Measurements from ENCODE around the gene TMPRSS12. TPM values are rescaled to one million over a fixed set of nuclear protein-coding genes. Genes with fewer than 3 reads are reported as not detected.
"Not testable (repeated sequence)": the region's sequence is repeated elsewhere in the genome, so short reads cannot be mapped to it uniquely, and the experiment has no call there.

The TMPRSS12 gene
- total and polyA plus RNA-seq, 8 donors: 0.12 TPM; not detected in 7

DNA sequence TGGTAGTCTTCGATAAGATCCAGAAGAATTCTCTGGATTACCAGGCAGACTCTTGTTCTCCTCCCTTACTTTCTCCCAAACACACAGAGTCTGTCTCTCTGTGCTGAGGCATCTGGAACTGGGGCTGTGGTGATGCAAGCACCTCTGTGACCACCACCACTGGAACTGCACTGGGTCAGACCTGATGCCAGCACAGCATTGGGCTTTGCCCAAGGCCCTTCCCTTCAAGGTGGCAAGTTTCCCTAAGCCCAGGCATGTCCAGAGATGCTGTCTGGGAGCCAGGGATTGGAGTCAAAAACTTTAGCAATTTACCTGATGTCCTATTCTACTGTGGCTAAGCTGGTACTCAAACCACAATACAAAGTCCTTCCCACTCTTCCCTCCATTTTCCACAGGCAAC, 14.6 kb upstream of the TMPRSS12 start:
- 84 to 90% methylated on average over 1 of the region's 1 CpG for WGBS, 2 donors
- TF ChIP-seq, protein P1, sequence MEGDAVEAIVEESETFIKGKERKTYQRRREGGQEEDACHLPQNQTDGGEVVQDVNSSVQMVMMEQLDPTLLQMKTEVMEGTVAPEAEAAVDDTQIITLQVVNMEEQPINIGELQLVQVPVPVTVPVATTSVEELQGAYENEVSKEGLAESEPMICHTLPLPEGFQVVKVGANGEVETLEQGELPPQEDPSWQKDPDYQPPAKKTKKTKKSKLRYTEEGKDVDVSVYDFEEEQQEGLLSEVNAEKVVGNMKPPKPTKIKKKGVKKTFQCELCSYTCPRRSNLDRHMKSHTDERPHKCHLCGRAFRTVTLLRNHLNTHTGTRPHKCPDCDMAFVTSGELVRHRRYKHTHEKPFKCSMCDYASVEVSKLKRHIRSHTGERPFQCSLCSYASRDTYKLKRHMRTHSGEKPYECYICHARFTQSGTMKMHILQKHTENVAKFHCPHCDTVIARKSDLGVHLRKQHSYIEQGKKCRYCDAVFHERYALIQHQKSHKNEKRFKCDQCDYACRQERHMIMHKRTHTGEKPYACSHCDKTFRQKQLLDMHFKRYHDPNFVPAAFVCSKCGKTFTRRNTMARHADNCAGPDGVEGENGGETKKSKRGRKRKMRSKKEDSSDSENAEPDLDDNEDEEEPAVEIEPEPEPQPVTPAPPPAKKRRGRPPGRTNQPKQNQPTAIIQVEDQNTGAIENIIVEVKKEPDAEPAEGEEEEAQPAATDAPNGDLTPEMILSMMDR (IDR thresholded peaks at IDR 0.05): no peak
- FAIRE-seq: no peak
- no peak overlapping the region for H3K4me3 ChIP-seq
- no peak overlapping the region for H3K27ac ChIP-seq
- intact Hi-C loops (cut with DNase I): loop anchor here in 1 of 3 donors (5.0 kb wide), 1 partner anchor 159 kb away; no protein-coding TSS in a partner anchor
- no peak for ATAC-seq
- no peak for DNase-seq
- no peaks in the 10 kb centered on the region for H3K27me3 ChIP-seq
- H3K9me3 ChIP-seq: no peaks in the 10 kb centered on the region
- peaks cover 3 to 12% (median 11%) of the 10 kb centered on the region in 3 donors for H3K4me1 ChIP-seq
- no peaks in the 10 kb centered on the region for H3K36me3 ChIP-seq

DNA sequence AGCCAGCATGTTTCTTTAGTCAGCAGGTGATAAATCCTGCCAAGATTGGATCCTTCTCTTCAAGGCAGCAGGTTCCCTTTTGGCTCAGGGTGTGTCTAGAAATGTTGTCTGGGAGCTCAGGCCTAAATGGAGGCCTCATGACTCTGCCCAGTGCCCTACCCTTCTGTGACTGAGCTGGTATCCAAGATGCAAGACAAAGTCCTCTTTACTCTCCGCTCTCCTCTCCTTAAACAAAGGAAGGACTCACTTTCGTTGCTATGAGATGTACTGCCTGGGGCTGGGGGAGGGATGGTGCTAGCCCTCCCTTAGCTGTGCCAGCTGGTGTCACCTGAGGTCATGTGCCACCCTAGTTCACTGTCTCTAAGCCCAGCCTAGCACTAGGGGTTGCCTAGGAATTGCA, 13.8 kb upstream of the TMPRSS12 start:
- H3K27ac ChIP-seq: no peak overlapping the region
- intact Hi-C loops (cut with DNase I): loop anchor here in 1 of 3 donors (5.0 kb wide), 1 partner anchor 158 kb away; no protein-coding TSS in a partner anchor
- peaks cover 3 to 12% (median 11%) of the 10 kb centered on the region in 3 donors for H3K4me1 ChIP-seq
- TF ChIP-seq, protein P1 (IDR thresholded peaks at IDR 0.05): no peak
- H3K27me3 ChIP-seq: no peaks in the 10 kb centered on the region
- FAIRE-seq (no peak), DNase-seq (no peak), ATAC-seq (no peak)
- 73 to 86% methylated on average over 2 of the region's 2 CpGs for WGBS, 2 donors
- no peaks in the 10 kb centered on the region for H3K9me3 ChIP-seq
- no peaks in the 10 kb centered on the region for H3K36me3 ChIP-seq
- H3K4me3 ChIP-seq: no peak overlapping the region

DNA sequence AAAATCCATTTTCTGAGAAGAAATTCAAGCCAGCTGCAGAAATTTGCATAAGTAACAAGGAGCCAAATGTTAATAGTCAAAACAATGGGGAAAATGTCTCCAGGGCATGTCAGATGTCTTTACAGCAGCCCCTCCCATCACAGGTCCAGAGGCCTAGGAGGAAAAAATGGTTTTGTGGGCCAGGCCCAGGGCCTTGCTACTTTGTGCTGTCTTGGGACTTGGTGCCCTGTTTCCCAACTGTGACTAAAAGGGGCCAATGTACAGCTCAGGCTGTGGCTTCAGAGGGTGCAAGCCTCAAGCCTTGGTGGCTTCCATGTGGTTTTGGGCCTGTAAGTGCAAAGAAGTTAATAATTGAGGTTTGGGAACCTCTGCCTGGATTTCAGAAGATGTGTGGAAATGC, 8.9 kb upstream of the TMPRSS12 start:
- H3K4me1 ChIP-seq; ATAC-seq; H3K4me3 ChIP-seq; FAIRE-seq; intact Hi-C loops (cut with DNase I); H3K27me3 ChIP-seq; H3K36me3 ChIP-seq; H3K9me3 ChIP-seq; DNase-seq; H3K27ac ChIP-seq: not testable (repeated sequence)

DNA sequence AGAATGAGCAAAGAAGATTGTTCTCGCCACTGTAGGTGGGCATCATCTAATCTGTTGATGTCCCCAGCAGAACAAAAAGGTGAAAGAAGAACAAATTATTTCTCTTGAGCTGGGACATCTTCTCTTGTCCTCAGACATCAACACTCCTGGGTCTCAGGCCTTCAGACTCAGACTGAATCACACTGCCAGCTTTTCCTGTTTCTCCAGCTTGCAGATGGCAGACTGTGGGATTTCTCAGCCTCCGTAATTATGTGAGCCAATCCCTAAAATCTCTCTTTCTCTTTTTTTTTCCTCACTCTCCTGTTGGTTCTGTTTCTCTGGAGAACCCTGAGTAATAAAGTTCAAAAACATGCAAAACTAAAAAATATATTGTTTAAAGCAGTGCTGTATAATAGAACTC, 3.7 kb upstream of the TMPRSS12 start:
- Histone ChIP-seq H3K9me3 (no peaks in the 10 kb centered on the region), H3K4me1 (no peaks in the 10 kb centered on the region), H3K27me3 (no peaks in the 10 kb centered on the region), H3K27ac (no peak overlapping the region), H3K36me3 (no peaks in the 10 kb centered on the region), H3K4me3 (no peak overlapping the region)
- intact Hi-C loops (cut with DNase I): loop anchor here in 1 of 3 donors (5.0 kb wide), 1 partner anchor 148 kb away; no protein-coding TSS in a partner anchor
- no peak for DNase-seq
- WGBS, 2 donors: 87 to 91% methylated on average over 2 of the region's 2 CpGs
- TF ChIP-seq, protein P1 (IDR thresholded peaks at IDR 0.05): no peak
- ATAC-seq: no peak
- FAIRE-seq: no peak

DNA sequence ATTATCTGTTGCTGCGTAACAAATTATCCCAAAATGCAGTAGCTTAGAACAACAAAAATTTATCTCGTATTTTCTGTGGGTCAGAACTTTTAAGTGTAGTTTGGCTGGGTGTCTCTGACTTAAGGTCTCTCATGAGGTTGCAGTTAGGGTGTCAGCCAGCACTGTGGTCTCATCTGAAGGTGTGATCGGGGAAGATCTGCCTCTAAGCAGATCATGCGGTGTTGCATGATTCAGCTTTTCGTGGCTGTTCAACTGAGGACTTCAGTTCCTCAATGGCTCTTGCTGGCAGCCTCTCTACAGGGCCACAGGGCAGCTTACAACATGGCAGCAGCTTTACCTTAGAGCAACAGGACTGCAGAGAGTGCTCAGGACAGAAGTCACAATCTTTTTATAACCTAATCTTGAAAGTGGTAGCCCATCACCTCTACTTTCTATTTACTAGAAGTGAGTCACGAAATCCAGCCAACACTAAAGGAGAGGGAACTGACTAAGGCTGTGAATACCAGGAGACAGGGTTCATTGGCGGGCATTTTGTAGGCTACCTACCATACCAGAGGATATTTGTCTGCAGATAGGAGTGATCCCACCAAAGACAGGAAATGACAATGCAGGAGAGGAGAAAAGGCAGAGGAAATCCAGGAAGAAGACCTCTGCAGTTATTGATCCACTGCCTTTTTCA, 1.8 kb upstream of the TMPRSS12 start:
- 95 to 97% methylated on average over 7 of the region's 7 CpGs for WGBS, 2 donors
- TF ChIP-seq, protein P1 (IDR thresholded peaks at IDR 0.05): no peak
- Histone ChIP-seq H3K4me1 (no peaks in the 10 kb centered on the region), H3K36me3 (no peaks in the 10 kb centered on the region), H3K9me3 (no peaks in the 10 kb centered on the region), H3K4me3 (no peak overlapping the region), H3K27me3 (no peaks in the 10 kb centered on the region), H3K27ac (no peak overlapping the region)
- DNase-seq (no peak), ATAC-seq (no peak), FAIRE-seq (no peak)
- intact Hi-C loops (cut with DNase I): no loop called here

All from pancreas (tissue), 10 donors.